Stimulated activated CD4-positive, alpha-beta T cell treated with anti-CD3 and anti-CD28 coated beads, Interleukin-15, amount 100 ng/mL, for 48 hours (primary cell): ENCODE data around the gene MKRN2.
"Not testable (repeated sequence)": the region's sequence is repeated elsewhere in the genome, so short reads cannot be mapped to it uniquely, and the experiment has no call there.

Source experiments
- DNase-seq, 2 donors: peaks; one replicate each; pipeline ENCODE4 v3.0.0-alpha.2; 2020; ENCODE audit warnings: low read depth in 2 of 2

The MKRN2 gene

GRCh38 chr3:12588039-12589009, 31.4 kb downstream of the MKRN2 start:
- DNase-seq, result no peak

- no peak for DNase-seq
Observed at GRCh38 chr3:12590096-12590495, 33.2 kb downstream of the MKRN2 start.

GRCh38 chr3:12591456-12591855, 34.6 kb downstream of the MKRN2 start:
- DNase-seq, result no peak

- no peak for DNase-seq
Observed at GRCh38 chr3:12591997-12592715, 35.3 kb downstream of the MKRN2 start.

- no peak for DNase-seq
Observed at GRCh38 chr3:12593473-12593872, 36.6 kb downstream of the MKRN2 start.

GRCh38 chr3:12598890-12599289, 42.0 kb downstream of the MKRN2 start:
- DNase-seq, result no peak

GRCh38 chr3:12601072-12601471, 44.2 kb downstream of the MKRN2 start:
- DNase-seq, result no peak

GRCh38 chr3:12603969-12604368, 47.1 kb downstream of the MKRN2 start:
- DNase-seq, result no peak

GRCh38 chr3:12608376-12608775, 51.5 kb downstream of the MKRN2 start:
- DNase-seq, result no peak

- DNase-seq, result no peak
Observed at GRCh38 chr3:12611117-12611516, 54.2 kb downstream of the MKRN2 start.

- no peak for DNase-seq
Observed at GRCh38 chr3:12612514-12613226, 55.8 kb downstream of the MKRN2 start.

- DNase-seq, result no peak
Observed at GRCh38 chr3:12613250-12613649, 56.4 kb downstream of the MKRN2 start.

- DNase-seq, result no peak
Observed at GRCh38 chr3:12615266-12615665, 58.4 kb downstream of the MKRN2 start.

- no peak for DNase-seq
Observed at GRCh38 chr3:12618426-12618825, 61.5 kb downstream of the MKRN2 start.

GRCh38 chr3:12620305-12620704, 63.4 kb downstream of the MKRN2 start:
- no peak for DNase-seq

GRCh38 chr3:12620729-12621128, 63.8 kb downstream of the MKRN2 start:
- no peak for DNase-seq

GRCh38 chr3:12622335-12622734, 65.4 kb downstream of the MKRN2 start:
- DNase-seq, result no peak

GRCh38 chr3:12624056-12624455, 67.2 kb downstream of the MKRN2 start:
- DNase-seq, result no peak

GRCh38 chr3:12624964-12625363, 68.1 kb downstream of the MKRN2 start:
- not testable (repeated sequence) for DNase-seq

- no peak for DNase-seq
Observed at GRCh38 chr3:12627370-12627769, 70.5 kb downstream of the MKRN2 start.

- no peak for DNase-seq
Observed at GRCh38 chr3:12628813-12629212, 71.9 kb downstream of the MKRN2 start.

- no peak for DNase-seq
Observed at GRCh38 chr3:12629560-12629959, 72.7 kb downstream of the MKRN2 start.
